Measurements from ENCODE around the gene SEL1L2.

Gene SEL1L2

DNA sequence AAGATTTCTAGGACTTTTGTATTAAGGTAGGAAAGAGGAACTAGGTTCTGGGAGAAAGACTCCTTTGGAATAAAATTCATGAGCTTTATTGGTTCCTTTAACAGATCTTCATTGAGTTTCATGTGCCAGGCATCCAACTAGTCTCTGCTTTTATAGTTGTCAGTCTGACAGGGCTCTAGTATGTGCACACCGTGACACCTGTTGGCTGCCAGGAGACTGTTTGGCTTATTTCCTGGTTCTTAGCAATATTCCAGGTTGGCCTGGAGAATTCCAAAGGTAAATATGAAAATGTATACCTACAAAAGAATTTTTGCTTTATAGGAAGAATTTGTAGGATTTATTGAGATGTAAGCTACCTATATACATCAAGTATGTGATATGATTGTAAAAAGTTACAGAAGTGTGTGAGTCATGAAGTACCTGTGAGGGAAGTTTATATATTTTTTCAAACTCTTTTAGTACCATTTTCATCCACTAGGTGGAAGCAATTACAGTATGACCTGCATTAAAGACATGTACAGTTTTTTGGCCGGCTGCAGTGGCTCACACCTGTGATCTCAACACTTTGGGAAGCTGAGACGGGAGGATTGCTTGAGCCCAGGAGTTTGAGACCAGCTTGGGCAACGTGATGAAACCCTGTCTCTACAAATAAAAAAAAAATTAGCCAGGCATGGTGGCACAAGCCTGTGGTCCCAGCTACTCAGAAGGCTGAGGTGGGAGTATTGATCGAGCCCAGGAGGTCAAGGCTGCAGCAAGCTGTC is 170.3 kb downstream of the SEL1L2 start:
- no peaks in the 10 kb centered on the region for H3K4me1 Mint-ChIP-seq
- H3K27ac Mint-ChIP-seq (ENCODE audit: low read depth) = no peak overlapping the region
- no peaks in the 10 kb centered on the region for H3K27me3 Mint-ChIP-seq
- H3K4me3 Mint-ChIP-seq = no peak overlapping the region
- H3K9me3 Mint-ChIP-seq = no peaks in the 10 kb centered on the region
- ATAC-seq (replicated peaks; ENCODE audit: extremely low read depth, poor library complexity, severe bottlenecking) (peak; percentile 52), DNase-seq (ENCODE audit: low spot score in 2 of 2) (no peak)
- H3K36me3 Mint-ChIP-seq (ENCODE audit: insufficient read depth) = peaks cover 19% of the 10 kb centered on the region

GRCh38 chr20:13817342-13817741 is 173.1 kb downstream of the SEL1L2 start:
- Mint-ChIP-seq H3K9me3 (no peaks in the 10 kb centered on the region), H3K27me3 (no peaks in the 10 kb centered on the region), H3K36me3 (ENCODE audit: insufficient read depth) (peaks cover 25% of the 10 kb centered on the region), H3K4me1 (no peaks in the 10 kb centered on the region), H3K4me3 (no peak overlapping the region), H3K27ac (ENCODE audit: low read depth) (no peak overlapping the region)
- no peak for ATAC-seq (replicated peaks; ENCODE audit: extremely low read depth, poor library complexity, severe bottlenecking)
- no peak for DNase-seq (ENCODE audit: low spot score in 2 of 2)

DNA sequence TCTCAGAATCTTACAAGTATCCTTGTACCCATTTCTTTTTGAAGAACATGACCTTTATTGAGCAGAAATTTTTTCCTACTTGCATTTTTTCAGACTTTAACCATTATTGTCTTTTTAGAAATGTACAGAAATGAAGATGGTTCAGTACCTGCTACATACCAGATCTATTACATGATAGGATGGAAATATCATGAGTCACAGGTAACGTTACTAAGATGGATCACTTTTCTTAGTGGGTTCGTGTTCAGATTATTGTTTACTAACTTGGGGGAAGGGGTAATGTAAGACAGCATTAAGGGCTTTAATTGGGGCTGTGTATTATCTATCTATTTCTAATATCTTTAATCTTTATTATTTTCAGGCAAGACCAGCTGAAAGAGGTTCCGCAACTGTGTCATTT is 173.7 kb downstream of the SEL1L2 start:
- DNase-seq (ENCODE audit: low spot score in 2 of 2) (no peak), ATAC-seq (replicated peaks; ENCODE audit: extremely low read depth, poor library complexity, severe bottlenecking) (no peak)
- no peak overlapping the region for H3K4me3 Mint-ChIP-seq
- H3K4me1 Mint-ChIP-seq = no peaks in the 10 kb centered on the region
- no peaks in the 10 kb centered on the region for H3K9me3 Mint-ChIP-seq
- no peaks in the 10 kb centered on the region for H3K27me3 Mint-ChIP-seq
- H3K36me3 Mint-ChIP-seq (ENCODE audit: insufficient read depth) = peaks cover 28% of the 10 kb centered on the region
- no peak overlapping the region for H3K27ac Mint-ChIP-seq (ENCODE audit: low read depth)

DNA sequence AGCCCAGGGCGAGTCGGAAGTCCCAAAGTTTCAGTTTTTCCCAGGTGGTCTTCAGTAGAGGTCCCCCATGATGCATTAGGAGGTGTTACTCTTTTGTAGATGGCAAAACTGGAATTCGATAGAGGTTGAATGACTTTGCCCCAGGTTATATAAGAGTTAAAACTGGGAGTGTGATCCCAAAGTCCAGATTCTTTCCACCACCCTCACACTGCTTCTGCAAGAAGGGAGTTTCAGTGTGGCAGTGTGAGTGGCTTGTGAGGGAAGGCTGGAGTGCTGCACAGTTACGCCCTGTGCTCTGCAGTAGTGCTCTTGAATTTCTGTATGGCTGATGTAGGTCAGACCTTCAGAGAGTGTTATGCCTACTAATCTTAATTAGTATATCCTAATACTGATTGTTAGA is 175.7 kb downstream of the SEL1L2 start:
- no peaks in the 10 kb centered on the region for H3K4me1 Mint-ChIP-seq
- no peaks in the 10 kb centered on the region for H3K27me3 Mint-ChIP-seq
- DNase-seq (ENCODE audit: low spot score in 2 of 2) = no peak
- no peak for ATAC-seq (replicated peaks; ENCODE audit: extremely low read depth, poor library complexity, severe bottlenecking)
- H3K36me3 Mint-ChIP-seq (ENCODE audit: insufficient read depth) = peaks cover 28% of the 10 kb centered on the region
- H3K9me3 Mint-ChIP-seq = no peaks in the 10 kb centered on the region
- H3K4me3 Mint-ChIP-seq = no peak overlapping the region
- no peak overlapping the region for H3K27ac Mint-ChIP-seq (ENCODE audit: low read depth)

DNA sequence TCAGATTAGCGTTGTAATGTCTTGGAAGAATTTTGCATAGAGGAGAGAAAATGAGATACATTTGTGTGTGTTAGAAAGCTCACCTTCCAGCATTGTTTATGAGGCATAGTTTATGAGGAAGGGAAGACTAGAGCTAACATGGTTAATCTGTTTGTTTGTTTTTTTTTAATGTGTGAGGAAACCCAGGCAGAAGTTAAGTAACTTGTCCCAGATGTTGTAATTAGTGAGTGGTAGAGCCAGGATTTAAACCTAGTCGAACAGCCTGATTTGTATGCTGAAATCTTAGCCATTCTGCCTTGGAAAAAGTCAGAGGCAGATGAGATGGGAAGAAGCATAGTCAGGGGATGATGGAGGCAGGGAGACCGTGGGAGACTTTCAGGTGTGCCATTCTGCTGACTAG is 176.5 kb downstream of the SEL1L2 start:
- peaks cover 28% of the 10 kb centered on the region for H3K36me3 Mint-ChIP-seq (ENCODE audit: insufficient read depth)
- DNase-seq (ENCODE audit: low spot score in 2 of 2) (no peak), ATAC-seq (replicated peaks; ENCODE audit: extremely low read depth, poor library complexity, severe bottlenecking) (no peak)
- no peaks in the 10 kb centered on the region for H3K4me1 Mint-ChIP-seq
- H3K27ac Mint-ChIP-seq (ENCODE audit: low read depth) = no peak overlapping the region
- no peaks in the 10 kb centered on the region for H3K9me3 Mint-ChIP-seq
- no peaks in the 10 kb centered on the region for H3K27me3 Mint-ChIP-seq
- H3K4me3 Mint-ChIP-seq = no peak overlapping the region

DNA sequence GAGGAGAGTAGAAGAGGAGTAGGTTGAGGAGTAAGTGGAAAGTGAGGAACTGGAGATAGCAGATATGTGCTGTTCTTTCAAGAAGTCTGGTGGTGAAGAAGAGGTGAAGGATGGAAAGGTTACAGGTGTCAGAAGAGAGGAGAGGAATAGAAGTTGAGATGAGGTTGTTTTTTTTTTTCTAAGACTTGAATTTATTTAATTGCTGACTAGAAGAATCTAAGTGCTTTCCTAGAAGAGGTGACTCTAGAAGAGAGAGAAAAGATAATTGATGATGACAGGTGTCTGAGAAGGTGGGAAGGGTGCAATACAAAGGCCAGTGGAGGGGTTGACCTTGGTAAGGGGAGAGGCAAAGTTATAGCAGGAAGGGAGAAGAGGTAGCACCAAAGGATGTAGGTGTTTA is 180.0 kb downstream of the SEL1L2 start:
- no peaks in the 10 kb centered on the region for H3K4me1 Mint-ChIP-seq
- no peaks in the 10 kb centered on the region for H3K27me3 Mint-ChIP-seq
- ATAC-seq (replicated peaks; ENCODE audit: extremely low read depth, poor library complexity, severe bottlenecking) (no peak), DNase-seq (ENCODE audit: low spot score in 2 of 2) (no peak)
- no peak overlapping the region for H3K4me3 Mint-ChIP-seq
- no peak overlapping the region for H3K27ac Mint-ChIP-seq (ENCODE audit: low read depth)
- H3K36me3 Mint-ChIP-seq (ENCODE audit: insufficient read depth) = peaks cover 19% of the 10 kb centered on the region
- no peaks in the 10 kb centered on the region for H3K9me3 Mint-ChIP-seq

DNA sequence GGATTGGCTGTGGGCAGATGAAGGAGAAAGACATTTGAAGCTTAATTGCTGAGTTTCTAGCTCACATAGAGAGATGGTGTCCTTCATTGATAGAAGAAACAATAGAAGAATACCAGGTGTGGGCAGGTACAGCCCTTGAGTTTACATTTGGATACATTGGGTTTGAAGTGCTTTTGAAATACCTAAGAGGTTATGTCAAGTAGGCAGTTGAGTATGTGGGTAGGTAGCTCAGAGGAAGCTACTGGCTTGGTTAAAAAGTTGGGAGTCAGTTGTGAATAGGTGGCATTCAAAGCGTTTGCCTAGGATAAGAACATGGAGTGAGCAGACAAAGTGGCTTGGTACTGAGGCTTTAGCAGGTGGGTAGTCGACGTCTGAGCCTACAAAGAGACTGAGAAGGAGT is 180.6 kb downstream of the SEL1L2 start:
- DNase-seq (ENCODE audit: low spot score in 2 of 2) (no peak), ATAC-seq (replicated peaks; ENCODE audit: extremely low read depth, poor library complexity, severe bottlenecking) (no peak)
- Mint-ChIP-seq H3K36me3 (ENCODE audit: insufficient read depth) (peaks cover 18% of the 10 kb centered on the region), H3K9me3 (no peaks in the 10 kb centered on the region), H3K4me3 (no peak overlapping the region), H3K27ac (ENCODE audit: low read depth) (no peak overlapping the region), H3K4me1 (no peaks in the 10 kb centered on the region), H3K27me3 (no peaks in the 10 kb centered on the region)

GRCh38 chr20:13809373-13809772 is 181.0 kb downstream of the SEL1L2 start:
- Mint-ChIP-seq H3K4me3 (no peak overlapping the region), H3K27me3 (no peaks in the 10 kb centered on the region), H3K4me1 (no peaks in the 10 kb centered on the region), H3K36me3 (ENCODE audit: insufficient read depth) (peaks cover 19% of the 10 kb centered on the region), H3K9me3 (no peaks in the 10 kb centered on the region), H3K27ac (ENCODE audit: low read depth) (no peak overlapping the region)
- ATAC-seq (replicated peaks; ENCODE audit: extremely low read depth, poor library complexity, severe bottlenecking) = no peak
- DNase-seq (ENCODE audit: low spot score in 2 of 2) = no peak

GRCh38 chr20:13800728-13801134 is 189.7 kb downstream of the SEL1L2 start:
- DNase-seq (ENCODE audit: low spot score in 2 of 2) = no peak
- H3K27me3 Mint-ChIP-seq = no peaks in the 10 kb centered on the region
- H3K27ac Mint-ChIP-seq (ENCODE audit: low read depth) = no peak overlapping the region
- no peak for ATAC-seq (replicated peaks; ENCODE audit: extremely low read depth, poor library complexity, severe bottlenecking)
- H3K36me3 Mint-ChIP-seq (ENCODE audit: insufficient read depth) = peaks cover 58% of the 10 kb centered on the region
- H3K4me3 Mint-ChIP-seq = no peak overlapping the region
- H3K9me3 Mint-ChIP-seq = no peaks in the 10 kb centered on the region
- H3K4me1 Mint-ChIP-seq = peaks cover 7% of the 10 kb centered on the region

GRCh38 chr20:13799974-13800373 is 190.4 kb downstream of the SEL1L2 start:
- Mint-ChIP-seq H3K27ac (ENCODE audit: low read depth) (no peak overlapping the region), H3K36me3 (ENCODE audit: insufficient read depth) (peaks cover 62% of the 10 kb centered on the region), H3K4me1 (peaks cover 7% of the 10 kb centered on the region), H3K4me3 (no peak overlapping the region), H3K27me3 (no peaks in the 10 kb centered on the region), H3K9me3 (no peaks in the 10 kb centered on the region)
- ATAC-seq (replicated peaks; ENCODE audit: extremely low read depth, poor library complexity, severe bottlenecking) (no peak), DNase-seq (ENCODE audit: low spot score in 2 of 2) (no peak)

Data from central memory CD8-positive, alpha-beta T cell (primary cell).